Stimulated activated CD4-positive, alpha-beta T cell treated with anti-CD3 and anti-CD28 coated beads, Interleukin-2, amount 100 ng/mL, for 4 hours (primary cell): ENCODE data around the gene VSIG1.
A peak's percentile ranks its signal among the peaks of the same experiment; 100 is the strongest.

ENCODE experiments used
- DNase-seq: peaks from one replicate; pipeline ENCODE4 v3.0.0-alpha.2; 2020; ENCODE audit warnings: low read depth

The VSIG1 gene

DNA sequence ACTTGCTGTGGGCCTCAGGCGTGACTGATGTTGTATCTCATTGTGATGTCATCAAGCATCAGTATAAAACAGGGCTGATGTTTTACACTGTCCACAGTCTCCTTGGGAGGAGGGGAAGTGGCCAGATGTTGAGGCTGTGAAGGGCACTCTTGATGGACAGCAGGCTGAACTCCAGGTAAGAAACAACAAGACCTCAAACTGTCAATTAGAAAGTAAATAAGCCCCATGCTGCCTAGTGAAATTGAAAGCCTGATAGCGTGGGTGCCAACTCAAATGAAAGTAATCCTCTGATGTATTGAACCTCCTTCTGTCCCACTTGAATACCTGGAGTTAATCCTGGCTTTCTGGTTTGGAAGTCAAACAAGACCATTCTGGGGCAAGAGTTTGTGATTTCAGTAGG lies 19.7 kb downstream of the VSIG1 start:
- no peak for DNase-seq

DNA sequence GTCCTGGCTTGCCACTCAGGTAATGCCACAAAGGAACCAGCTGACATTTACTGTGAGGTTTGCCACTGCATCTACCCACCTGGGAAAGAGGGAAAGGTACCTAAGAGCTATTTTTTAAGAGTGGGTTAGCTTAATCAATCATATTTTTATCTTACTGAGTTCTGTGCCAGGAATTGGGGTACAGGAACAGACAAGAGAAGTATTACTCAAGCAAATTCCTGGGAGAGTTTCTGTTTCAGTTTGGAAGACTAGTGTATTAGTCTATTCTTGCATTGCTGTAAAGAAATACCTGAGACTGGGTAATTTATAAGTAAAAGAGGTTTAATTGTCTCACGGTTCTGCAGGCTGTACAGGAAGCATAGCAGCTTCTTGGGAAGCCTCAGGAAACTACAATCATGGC lies 23.3 kb downstream of the VSIG1 start:
- no peak for DNase-seq

DNA sequence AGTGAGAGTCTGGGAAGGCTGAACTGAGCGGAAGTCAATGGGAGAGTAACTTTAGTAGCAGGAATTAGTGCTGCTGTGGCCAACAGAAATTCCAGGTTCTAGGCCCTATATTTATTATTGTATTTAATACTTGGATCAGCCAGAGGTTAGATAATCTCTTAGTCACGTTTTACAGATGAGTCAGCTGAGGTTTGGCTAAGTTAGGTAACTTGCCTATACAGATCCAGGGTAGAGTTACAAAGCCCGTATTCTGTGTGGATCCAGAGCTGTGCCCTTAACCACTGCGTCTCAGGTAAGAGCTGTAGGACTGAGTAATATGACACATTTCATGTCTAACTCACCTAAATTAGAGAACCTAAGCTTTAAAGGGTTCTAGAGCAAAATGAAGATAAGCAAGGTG lies 26.0 kb downstream of the VSIG1 start:
- no peak for DNase-seq

DNA sequence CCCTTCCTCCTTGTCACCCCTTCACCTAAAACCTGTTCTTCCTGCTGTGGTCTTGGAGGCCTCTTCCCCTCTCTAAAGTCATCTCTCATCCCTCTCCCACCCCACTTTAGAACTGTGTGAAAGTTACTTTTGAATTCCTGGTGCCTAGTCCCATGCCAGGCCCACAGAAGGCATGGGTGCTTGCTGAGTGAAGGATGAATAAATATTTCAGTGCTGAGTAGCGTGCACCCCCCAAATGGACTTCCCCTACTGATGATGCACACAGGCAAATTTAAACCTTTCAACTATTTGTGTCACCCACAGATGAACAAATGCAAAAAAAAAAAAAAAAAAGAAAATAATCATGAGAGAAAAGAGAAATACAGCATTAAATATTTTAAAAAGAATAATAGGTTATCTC lies 26.7 kb downstream of the VSIG1 start:
- DNase-seq: no peak

DNA sequence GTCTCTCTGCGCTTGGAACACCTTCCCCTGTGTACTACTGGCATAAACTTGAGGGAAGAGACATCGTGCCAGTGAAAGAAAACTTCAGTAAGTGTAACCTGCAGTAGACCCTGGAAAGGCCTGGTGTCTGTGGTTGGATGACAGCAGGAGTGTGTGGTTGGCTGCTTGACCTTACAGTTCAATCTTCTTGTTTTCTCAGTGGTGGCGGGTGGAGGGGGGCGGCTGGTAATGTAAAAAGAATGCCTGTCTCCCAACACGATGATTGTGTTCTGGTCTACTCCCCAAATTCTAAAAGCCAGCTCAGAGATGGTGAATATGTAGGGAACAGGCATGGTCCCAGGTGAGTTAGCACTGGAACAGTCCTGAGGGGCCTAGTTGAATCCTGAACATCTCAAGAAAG lies 27.9 kb downstream of the VSIG1 start:
- DNase-seq: no peak

DNA sequence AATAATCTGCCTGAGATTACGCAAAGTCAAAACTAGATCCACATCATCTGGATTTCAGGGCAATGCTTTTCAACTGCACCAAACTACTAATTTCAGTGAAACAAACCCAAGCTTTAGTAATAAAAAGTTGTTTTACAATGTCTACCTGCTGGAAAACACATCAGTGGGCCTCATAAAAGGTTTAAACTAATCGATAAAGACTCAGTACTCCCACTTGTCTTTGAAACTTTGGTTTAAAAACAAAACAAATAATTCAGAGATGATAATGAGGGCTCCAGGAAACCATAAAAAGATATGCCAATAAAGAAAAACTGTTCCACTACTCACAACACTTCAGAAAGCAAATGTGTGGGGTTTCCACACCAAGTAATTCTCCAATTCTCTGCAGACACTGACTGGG lies 36.2 kb downstream of the VSIG1 start:
- no peak for DNase-seq

DNA sequence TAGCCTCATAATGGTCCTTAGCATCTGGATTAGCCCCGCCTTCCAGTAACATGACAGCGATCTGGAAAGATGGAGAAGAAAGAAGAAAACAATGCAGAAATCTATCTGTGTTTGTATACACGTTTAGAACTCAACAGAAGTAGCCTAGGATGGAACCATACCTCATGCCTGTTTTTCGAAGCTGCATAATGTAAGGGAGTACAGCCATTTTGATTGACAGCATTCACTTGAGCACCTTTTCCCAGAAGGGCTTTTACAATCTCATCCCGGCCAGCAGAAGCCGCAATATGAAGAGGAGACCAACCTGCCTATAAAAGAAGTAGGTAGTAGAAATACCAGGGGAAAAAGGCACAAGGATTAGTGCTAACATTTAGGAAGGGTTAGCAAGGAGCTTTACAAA lies 42.9 kb downstream of the VSIG1 start:
- DNase-seq: no peak

DNA sequence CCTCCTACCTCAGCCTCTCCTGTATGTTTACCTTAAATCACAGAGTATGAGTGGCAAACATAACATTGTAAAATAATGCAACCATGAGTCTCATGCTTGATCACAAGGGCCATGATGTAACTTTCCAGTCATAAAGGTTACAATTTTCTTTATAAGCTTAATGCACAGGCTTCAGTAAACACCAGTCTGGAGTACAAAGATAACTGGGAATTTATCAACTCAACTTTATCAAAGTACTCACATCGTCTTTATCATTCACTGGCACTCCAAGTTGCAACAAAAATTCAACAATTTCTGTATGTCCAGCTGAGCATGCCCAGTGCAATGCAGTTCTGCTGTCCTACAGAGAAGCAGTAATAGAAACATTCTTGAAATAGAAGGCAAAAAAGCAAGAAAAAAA lies 43.6 kb downstream of the VSIG1 start:
- DNase-seq: no peak

DNA sequence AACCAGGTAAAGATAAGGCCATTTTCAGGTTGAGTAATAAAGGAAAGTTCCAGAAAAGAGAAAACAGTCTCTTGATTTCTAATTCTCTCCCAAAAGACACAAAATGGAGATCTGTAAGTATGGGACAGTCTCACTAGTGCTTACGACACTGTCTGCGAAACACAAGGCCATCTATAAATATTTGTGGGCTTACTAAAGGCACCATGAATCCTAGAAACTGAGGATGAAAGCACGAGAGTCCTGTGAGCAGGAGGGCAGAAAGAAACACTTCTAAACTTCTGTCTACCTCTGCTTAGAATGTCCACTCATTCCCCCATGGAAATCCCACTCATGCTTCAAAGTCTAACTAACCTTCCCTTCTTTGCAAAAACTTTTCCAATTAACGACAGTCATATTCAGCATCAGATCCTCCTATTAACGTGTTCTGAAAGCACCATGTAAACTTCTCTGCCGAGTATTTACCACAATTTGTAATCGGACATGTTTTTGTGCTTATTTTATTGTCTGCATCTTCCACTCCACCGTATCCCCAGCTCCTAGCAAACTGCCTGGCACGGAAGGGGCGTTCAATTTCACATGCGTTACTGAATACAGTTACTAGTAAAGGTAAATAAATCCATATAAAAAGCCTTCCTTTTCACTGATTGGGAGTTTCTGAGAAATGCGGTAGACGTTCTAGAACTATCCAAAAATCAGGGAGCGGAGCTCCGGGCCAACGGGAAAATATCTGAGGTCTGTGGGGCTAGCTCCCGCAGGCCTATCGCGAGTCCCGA lies 45.8 kb downstream of the VSIG1 start:
- no peak for DNase-seq

DNA sequence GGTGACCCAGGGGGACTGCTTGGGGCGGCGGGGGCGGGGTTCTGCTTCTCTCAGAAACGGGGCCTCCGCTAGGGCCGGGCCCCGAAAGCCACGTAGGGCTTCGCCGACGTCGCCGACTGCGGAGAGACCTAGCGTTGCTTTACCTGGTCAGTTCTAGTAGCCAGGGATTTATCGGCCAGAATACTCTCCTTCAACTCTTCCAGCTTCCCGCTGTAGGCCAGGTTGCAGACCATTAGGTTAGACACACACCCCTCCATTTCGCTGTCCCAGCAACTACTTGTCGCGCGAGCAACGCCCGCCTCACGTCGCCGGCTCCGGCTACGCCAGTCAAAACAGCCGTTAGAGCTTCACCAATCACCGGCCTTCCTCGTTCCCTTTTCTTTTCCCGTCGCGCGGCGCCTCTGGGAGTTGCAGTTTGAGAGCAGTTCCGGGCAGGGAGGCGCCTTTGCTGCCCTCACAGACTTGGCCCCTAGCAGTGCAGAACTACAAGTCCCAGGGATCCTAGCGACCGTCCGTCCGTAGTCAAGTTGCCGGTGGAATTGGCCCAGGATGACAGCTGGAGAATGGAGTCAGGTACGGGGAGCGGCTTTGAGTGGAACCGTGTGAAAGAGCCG lies 46.5 kb downstream of the VSIG1 start, which contains the start of the genes ATG4A and PSMD10:
Gene ATG4A (plus strand): TSS at position 515 of the 614 bp plus-strand sequence. CDS start 49 bp downstream, at position 564.
Gene PSMD10 (minus strand): TSS at position 279 of the 614 bp plus-strand sequence. CDS start 22 bp downstream, at position 257.
- DNase-seq: peak; percentile 82

DNA sequence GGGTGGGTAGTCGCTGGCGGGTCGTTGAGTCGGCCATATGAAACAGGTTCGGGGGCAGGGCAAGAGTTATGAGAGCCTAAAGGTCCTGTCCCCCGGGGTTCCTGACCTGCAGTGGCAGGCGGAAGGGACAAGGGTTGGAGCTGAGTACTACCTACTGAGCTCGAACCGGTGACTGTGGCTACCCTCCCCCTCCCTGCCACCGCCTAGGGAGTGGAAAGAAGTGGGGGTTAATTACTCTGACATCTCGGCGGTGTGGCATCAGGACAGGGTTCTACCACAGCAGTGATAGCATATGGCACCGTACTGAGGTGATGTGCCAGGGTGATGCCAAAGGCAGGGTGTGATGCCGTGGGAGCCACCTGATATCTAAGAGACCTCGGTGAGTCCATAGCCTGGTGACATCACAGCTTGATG lies 47.0 kb downstream of the VSIG1 start:
- peak; percentile 1 for DNase-seq

DNA sequence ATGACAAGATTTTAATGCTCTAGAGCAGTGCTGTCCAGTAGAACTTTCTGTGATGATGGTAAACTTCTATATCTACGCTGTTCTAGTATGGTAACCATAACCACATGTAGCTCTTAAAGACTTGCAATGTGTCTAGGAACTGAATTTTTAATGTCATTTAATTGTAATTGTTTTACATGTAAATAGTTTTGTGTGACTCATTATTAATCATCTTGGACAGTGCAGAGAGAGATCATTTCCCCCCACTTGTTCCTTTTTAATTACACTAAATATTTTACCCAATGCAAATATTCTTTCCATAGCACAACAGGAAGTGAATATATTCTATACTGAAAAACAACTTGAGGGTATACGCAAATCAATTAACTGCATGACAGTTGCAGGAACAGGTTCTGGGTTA lies 52.5 kb downstream of the VSIG1 start:
- no peak for DNase-seq

DNA sequence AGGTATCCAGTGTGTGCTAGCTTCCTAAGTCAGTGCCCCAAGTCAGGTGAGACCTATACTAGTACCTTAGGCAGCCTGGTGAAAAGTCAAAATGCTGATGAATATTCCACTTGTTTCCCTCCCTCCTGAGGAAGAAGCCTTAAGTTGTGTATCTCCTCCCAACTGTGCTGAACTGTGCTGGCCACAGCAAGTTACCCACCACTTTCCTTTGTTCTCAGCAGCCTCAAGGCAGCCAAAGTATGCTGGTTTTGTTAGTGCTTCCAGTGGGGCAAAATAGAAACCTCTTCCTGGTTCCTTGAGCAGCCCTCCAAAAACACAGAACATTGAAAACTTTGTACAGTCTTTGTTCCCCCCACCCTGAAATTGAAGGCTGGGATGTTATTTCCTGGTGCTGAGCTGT lies 60.6 kb downstream of the VSIG1 start:
- DNase-seq: no peak

DNA sequence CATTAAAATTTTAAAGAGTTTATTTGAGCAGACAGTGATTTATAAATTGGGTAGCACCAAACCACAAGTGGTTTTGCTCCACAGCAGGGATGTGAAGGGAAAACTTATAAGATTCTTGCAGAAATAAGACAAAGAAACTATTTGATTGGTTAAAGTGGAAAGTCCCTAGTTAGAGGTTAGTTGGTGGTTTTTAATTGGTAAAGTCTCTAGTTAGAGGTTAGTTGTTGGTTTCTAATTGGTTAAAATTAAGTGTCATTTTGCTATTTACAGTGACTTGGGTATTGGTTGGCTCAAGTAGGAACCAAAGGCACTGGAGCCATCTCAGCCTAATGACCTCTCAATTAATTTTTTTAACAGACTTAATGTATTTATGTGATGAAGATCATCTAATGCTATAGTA lies 69.7 kb downstream of the VSIG1 start:
- no peak for DNase-seq

DNA sequence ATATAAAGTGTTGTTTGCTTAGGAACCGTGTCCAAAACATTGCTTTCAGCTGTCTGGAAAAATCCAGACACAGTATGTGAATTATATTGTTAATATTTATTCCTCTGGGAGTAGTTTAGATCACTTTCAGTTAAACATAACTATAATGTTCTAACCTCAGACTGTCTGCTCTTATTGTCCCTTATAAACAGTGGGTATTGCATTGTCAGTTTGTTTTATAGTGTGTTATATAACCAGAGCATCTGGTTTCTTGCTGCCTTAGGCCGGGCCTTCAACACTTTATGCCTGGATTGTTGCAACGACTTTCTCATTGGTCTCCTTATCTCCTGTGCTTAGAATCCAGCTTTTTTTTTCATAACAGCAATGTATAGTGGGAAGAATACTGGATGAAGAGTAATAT lies 73.1 kb downstream of the VSIG1 start:
- DNase-seq: no peak

DNA sequence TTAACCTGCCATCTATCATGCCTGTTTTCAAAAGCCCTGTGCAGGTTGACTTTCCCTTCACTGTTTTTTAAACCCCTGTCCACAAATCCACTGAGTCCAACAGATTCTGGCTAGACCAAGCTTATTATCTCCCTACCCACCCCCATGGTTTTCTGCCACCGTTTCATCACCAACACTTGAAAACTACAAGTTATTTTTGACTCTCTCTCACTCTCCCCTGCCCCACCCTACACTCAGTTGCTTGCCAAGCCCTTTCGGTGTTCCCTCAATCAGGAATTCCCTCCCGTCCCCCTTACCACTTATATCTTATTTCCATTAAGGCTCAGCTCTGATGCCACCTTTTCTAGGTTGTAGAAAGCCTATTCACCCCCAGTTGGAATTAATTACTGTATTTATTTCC lies 76.4 kb downstream of the VSIG1 start:
- DNase-seq: no peak

DNA sequence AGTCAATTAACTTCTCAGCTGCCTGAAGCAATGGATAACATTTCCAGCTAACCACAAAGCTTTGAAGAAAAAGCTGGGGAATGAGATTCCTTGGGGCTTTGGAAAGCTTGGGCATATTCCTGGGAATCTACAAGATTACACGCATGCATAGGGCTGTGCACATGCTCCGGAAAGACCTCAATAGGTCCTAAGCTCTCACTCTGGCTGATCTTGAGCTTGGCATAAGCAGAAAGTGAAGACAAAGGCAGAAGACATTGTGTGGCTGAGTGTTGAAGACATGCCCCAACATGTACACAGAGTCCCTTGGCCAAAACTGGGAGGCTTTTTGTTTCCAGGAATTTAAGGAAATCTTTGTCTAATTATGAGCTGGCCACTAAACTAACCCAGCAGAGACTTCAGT lies 77.9 kb downstream of the VSIG1 start:
- DNase-seq: no peak

DNA sequence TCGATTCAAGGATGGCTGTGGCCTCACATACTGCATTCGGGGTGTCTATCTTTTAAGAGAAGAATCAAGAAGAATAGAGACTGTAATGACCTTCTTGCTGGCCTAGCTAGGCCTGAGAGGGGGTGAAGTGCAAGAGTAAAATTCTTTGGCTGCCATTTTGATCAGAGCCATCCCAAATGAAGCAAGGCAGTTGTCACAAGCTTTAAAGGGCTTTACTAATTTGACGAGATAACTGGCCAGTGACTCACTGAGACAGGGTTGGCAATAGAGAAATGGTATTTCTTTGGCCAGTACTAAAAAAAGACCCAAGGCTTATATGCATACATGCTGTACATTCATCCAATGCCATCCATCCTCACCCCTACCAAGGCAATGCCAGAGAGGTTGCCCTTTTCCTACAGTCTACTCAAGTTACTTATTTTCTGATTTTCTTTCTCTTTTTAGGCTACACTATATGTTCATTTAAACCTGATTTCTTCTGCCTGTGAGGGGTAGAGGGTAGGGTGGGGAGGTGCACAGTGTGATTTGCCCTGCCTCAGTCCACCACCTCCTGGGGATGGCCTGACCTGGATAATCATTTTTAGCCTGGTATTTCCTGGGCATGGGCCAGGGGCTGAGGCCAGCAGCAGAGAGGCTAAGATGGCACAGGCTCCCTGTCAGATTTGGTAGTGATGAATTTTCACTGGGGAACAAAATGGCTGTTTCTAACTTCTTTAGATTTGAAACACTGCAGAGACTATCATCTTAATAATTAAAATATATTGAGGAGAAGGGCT lies 78.9 kb downstream of the VSIG1 start:
- DNase-seq: no peak

DNA sequence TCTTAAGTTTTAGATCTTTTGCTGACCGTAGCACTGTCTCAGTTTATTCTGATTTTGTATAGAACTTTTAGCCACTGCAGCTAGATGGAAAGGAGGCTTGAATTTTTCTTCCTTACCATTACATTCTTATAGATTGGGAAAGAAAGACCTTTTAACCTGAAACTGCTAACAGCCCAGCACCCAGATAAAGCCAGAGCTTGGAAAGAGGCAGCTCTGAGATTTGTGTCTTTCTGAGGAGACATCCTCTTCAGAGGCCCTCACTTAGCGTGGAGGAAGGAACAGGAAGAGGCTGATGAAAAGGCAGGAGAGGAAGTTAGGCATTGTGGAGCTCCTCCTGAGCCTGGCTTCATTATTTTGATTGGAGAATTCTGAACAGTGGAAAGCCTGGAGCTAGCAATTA lies 81.8 kb downstream of the VSIG1 start:
- DNase-seq: no peak

DNA sequence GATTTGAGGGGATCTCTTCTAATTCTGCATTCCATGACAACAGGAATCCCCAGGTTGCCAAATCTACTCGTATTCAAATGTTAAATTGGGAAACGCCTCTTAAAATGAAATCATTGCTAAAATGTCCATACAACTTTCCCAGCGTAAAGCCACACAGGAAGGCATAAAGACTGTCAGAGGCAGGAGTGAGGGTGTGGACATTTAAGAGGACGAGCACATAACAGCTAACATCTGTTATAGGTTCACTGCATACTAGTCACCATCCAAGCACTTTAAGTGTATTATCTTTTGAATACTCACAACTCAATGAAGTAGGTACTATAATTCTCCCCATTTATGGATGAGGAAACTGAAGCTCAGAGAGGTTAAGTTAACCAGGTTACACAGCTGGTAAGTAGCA lies 82.3 kb downstream of the VSIG1 start:
- no peak for DNase-seq
